GM21360 (cell line): ENCODE measurements around the gene PDE9A.
"Not testable (repeated sequence)": the region's sequence is repeated elsewhere in the genome, so short reads cannot be mapped to it uniquely, and the experiment has no call there.

Experiments
- ATAC-seq: cut with Tn5 transposase; IDR thresholded peaks from one replicate; pipeline ENCODE4 v1.9.1; 2021; ENCODE audit warnings: mild to moderate bottlenecking, moderate library complexity; ENCODE audit not compliant: unreplicated experiment

The PDE9A gene

DNA sequence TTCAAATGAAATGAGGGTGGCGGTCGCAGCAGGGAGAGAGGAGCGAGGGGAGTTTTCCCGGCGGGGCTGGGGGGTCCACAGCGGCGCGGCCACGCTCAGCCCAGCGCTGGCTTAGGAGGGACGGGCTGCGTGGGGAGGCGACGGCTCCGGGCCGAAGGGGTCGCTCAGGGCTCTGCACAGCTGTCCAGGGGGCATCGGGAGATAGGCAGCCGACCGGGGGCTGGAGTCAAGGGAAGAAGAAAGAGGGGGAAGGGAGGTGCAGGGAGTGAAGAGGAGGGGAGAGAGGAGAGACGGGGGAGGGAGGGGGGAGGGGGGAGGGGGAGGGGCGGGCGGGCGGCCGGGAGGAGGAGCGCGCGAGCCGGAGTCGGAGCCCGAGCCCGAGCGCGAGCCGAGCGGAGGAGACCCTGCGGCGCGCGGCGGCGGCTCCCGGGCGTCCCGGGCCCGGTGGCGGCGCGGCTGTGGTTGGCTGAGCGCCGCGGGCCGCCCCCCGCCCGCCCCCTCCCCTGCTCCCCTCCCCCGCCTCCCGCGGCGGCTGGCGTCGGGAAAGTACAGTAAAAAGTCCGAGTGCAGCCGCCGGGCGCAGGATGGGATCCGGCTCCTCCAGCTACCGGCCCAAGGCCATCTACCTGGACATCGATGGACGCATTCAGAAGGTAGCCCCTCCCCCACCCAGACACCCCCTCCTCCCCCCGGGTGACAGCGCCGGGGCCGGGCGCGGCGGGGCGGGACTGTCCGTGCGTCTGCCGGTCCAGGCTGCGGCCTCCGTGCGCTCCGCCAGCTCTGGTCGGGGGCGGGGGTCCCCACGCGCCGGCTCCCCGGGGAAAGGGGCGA is at the start of gene PDE9A:
Gene PDE9A (plus strand): TSS at position 391 of the 831 bp plus-strand sequence. CDS start 194 bp downstream, at position 585.
- ATAC-seq = no peak

DNA sequence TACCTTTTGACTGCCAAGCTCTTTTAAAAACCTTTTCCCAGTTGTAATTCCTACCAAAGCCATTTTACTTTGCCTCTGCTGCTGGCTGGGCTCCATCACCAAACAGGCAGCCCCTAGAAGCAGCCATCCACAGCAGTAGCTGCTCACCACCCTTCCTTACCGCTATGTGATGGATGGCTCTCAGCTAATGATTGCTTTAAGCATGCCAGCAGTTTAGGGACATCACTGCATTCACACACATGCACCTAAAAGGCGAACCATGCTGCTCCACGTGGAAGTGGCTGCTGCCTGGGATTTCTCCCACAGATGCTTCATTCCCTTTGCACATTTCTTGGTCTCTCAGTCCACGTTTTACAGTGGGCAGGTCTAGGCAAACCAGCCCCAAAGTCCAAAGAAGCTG is 46.3 kb upstream of the PDE9A start:
- ATAC-seq = no peak

DNA sequence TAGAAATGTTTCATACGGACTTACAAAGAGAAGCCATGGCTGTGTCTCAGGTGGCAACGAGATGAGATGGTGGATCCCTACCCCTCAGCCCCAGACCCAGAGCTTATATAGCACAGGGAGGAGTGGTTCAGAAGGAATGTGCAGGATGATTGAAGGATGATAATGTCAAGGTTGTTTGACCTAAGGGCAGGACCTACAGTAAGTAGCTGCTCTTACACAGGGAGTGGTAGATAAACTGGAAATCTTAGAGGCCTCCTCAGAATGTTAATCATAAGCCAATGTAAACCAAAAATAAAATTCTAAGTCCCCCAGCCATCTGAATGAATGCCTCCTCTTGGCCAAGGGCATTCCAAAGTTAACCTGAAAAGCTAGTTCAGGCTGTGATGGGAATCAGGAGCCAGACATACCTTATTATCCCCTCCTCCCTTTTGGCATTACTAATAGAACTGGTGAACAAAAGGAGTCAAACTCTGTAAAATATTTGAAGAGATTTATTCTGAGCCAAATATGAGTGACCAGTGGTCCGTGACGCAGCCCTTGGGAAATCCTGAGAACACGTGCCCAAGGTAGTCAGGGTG is 45.8 kb upstream of the PDE9A start:
- ATAC-seq = no peak

DNA sequence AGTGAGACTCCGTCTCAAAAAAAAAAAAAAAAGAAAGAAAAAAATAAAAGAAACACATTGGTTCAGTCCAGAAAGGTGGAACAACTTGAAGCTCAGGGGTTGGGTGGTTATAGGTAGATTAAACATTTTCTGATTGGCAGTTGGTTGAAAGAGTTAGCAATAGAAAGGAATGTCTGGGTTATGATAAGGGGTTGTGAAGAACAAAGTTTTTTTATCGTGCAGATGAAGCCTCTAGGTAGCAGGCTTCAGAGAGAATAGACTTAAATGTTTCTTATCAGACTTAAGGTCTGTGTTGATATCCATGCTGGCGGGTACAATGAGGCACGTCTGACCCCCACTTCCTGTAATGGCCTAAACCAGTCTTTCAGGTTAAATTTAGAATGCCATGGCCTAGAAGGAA is 45.0 kb upstream of the PDE9A start:
- no peak for ATAC-seq

DNA sequence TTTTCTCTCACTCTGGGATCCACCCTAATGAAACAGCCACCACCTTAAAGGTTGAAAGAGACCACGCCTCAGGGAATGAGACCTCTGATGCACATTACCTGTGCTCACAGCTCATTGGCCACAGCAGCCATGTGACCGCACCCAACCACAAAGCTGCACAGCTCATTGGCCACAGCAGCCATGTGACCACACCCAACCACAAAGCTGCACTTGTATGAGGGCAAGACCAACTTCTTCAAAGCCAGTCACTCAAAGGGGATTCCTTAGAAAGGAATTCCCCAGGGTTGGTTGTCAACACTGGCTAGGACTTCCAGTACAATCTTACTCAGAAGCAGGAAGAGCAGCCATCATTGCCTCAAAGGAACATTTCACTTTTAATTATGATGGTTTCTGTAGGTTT is 43.6 kb upstream of the PDE9A start:
- ATAC-seq = no peak

DNA sequence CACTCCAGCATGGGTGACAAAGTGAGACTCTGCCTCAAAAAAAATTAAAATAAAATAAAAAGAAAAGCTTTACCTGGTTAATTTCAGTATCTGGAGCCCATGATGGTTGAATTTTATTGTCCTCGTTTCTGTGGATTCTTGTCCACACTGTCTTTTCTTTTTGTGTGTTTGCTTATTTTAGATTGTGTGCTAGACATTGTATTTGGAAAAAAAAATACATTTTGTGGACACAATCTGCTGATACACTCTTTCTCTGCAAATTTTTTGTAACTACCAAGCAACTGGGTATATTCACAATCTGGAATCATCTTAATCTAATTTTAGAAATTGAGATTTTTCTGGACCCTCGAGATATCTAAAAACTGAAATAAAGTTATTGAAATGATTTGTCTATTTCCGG is 41.6 kb upstream of the PDE9A start:
- no peak for ATAC-seq

DNA sequence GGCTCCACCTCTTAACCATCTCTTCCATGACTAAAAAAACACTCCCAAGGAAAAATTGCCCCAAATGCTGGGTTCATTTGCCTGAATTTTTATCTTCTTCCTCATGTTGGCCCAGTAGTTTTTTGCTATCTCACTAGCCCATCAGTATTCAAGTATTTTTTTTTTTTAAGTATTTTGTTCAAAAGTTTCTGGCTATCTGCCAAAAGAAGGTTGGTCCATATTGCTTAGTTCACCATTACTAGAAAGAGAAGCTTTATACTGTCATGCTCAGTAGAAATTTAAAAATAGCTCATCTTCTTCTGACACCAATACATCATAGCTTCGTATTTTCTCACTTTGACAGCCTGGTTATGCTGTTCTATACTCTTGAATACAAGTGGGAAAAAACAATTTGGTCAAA is 41.0 kb upstream of the PDE9A start:
- no peak for ATAC-seq

DNA sequence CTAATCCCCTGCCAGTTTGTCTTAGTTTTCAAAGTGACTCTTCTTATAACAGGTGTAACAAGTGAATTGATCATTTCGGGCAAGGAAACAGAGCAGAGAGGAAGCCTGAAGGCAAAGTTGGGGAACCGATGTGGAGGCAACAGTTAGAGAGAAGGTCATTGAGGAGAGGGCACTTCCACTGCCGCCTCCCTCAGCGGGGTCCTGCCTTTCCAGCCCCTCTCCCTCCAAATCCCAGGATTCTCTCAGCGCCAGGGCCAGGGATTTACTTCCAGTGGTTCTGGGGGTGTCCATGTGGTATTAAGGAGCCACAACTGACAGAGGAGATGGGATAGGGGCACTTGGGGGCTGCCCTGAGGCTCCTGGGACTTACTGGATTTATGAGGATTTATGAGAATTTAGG is 39.7 kb upstream of the PDE9A start:
- ATAC-seq = no peak

DNA sequence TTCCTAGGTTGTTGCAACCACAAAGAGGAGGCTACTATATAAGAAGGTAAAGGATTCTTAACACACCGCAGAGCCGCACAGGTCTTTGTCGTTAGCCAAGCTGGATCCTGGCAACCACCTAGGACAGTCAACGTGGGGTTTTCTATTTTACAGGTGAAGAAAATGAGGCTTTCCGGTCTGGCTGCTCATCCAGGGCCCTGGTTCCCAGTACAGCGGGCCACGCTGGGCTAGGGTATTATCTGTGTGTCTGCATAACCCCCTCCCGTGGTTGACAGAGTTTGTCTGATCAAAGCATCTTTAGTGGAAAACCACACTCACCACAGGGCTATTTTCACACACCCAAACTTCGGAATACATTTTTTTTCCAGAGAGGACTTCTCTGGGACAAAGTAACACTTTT is 39.0 kb upstream of the PDE9A start:
- no peak for ATAC-seq

DNA sequence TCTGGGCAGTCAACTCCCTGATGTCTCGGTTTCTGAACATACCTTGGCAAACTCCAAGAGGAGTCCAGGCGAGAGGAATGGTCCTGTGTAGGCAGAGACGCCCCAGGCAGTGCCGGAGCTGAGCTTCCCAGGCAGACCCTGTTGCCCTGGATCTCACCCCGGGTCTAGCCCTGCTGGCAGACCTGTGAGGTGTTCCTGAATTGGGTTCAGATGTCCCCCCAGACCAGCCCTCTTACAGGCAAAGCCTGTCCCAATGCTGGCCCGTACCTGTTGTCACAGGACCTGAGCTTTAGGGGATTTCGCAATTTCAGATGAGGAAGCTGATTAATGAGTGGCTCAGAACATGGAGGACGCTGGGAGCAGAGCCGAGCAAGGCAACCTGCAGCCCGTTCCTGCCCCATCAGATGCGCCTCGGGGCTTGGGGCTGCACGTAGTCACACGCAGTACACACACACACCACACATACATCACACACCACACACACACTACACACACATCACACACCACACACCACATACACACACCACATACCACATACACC is 38.5 kb upstream of the PDE9A start:
- no peak for ATAC-seq

DNA sequence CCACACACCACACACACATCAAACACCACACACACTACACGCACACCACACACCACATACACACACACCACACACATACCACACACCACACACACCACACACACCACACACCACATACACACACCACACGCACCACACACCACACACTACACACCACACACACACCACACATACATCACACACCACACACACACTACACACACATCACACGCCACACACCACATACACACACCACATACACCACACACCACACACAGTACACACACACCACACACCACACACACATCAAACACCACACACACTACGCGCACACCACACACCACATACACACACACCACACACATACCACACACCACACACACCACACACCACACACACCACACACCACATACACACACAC is 38.0 kb upstream of the PDE9A start:
- not testable (repeated sequence) for ATAC-seq

DNA sequence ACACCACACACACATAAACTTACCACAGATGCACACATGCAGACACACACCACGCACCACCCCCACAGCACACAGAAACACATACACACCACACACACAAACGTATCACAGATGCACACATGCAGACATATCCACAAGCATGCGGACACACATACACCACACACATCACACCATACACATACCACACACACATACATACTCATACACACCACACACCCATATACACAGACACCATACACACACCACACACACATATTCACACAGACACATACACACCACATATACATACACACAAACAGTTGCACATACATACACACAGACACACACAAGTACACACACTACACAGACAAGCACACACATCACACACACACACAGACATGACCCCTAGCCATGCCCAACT is 37.5 kb upstream of the PDE9A start:
- ATAC-seq = no peak

DNA sequence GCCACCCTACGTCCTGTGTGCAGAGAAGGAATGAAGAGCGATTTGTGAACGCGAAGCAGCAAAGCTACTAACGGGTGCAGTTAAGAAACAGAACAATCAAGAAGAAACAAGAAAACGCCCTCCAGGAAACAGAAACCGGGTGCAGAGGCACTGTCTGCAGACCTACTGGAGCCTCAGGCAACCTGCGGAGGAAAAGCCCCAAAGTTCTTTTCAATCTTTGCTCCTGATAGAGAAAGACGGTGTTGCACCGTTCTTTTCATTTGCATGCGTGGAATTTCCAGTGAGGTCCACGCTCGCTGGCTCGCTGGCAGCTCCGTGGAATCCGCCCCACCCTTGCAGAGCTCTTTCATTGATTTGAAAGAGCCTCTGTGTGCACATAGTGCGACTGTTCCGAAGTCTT is 37.0 kb upstream of the PDE9A start:
- no peak for ATAC-seq

DNA sequence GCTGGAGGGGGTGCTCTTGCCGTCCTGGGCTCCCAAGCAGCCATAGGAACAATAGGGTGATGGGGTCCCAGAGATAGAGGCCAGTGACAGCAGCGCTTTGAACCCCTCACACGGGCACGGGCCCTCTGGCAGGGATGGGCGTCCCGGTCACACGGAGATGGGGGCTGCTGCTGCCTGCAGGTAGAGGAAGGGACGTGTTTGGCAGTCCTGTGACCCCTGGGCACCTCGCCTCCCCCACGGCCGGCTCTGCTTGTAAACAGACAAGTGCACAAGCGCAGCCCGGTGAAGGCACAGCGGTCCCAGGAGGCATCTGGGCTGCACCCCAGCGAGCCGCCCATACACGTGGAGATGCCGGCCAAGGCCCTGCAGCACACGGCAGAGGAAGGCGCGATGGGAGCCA is 36.5 kb upstream of the PDE9A start:
- no peak for ATAC-seq

DNA sequence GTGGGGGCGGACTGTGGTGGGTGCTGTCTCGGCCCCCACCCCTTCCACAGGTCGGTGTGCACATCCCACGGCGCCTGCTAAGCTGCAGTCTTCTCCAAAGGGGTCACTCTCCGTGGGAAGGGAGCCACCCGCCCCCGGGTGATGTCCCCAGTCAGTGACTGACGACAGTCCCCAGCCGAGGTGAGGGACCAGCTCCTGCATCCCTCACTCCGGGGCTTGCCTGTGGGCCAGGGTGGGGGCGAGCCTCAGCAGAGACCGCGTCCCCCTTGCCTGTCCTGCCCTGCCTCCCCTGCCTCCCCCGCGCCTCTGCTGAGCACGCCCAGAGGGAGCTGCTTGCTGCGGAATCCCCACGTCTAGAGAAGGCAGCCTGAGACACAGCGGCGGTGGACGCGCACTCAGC is 35.9 kb upstream of the PDE9A start:
- no peak for ATAC-seq

DNA sequence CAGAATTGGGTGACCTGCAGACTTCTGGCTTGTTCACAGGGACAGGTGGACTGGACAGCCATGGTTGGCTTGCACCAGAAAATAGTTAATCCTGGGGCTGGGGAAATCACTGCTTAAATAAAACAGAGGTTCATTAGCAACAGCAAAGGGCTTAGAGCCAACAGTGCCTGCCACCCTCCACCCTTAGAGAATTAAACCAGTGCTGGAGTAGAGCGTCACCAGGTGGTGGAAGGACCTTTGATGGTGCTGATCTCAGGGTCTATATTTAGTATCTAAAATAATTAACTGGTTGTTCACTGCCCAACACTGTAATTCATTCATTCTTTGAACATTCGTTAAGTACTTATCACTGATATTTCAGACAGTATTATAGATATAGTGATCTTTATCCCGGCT is 34.7 kb upstream of the PDE9A start:
- no peak for ATAC-seq

DNA sequence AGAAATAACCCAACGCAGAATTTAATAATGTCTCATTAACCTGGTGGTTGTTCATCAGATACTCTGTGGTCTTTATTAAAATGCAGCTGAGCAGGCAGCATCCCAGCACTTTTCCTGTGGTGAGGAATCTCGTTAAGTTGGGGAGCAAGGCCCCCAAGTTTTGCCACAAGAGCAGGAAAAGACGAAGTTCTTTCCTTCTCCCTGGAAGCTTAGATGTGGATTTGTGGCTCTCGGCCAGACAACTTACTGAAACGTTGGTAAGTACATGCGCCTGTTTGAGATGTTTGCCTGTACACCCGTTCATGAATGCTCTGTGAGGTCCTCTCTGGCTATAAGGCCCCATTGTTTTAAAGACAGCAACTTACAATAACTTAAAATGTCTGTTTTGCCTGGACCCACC is 34.3 kb upstream of the PDE9A start:
- no peak for ATAC-seq

DNA sequence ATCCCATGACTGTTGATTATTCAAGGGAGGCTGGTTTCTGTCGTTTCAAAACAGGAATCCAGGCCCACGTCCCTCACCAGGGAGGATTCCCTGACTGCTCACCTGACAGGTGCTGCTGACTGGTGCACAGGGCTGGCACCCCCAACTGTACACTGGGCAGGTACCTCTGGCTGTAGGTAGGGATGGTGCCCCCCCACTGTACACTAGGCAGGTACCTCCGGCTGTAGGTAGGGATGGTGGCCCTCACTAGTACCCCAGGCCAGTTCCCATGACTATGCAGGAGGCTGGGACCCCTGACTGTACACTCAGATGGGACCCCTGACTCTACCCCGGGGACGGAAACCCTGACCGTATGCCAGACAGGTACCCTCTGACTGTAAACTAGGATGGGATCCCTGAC is 33.6 kb upstream of the PDE9A start:
- ATAC-seq = no peak

DNA sequence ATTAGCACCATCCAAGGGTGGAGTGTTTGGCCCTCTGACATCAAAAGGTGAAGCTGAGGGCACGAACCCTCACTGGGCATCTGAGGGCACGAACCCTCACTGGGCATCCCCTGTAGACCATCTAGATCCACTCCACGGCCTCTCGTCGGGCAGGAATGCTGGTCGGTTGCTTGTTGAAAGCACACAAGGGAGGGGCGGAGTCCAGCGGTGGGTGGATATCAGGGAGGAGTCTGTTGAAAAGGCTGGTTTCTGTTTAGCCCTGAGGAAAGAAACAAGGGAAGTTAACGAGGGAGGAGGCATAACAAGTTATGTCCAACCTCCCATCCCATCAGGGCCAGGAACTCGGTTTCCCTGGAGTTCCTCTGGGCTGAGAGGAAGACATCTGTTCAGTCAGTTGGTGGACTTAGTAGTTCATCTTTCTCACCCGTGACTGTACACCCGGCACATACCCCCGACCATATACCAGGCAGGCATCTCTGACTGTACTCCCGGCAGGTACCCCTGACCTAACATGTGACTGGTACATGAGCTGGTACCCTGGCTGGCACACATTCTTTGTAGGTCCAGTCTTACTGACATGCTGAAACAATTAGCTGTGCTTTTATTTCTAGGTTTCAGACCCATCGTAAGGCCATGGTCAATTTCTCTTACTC is 32.1 kb upstream of the PDE9A start:
- no peak for ATAC-seq

DNA sequence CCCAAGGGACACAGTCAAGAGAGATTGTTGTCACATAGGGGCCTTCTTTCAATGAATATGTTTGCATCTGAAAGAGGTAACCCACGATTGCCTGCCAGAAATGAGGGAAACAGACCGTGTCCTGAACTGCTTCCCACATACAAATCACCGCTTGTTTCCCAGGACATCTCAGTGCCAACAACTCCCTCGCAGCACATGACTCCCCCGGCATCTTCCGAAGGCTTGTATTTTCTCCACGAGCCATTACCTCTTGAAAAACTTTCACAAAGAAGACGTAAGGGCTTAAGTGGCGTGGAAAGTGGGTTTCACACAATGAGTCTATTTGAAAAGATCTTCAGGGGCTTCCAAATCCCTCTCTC is 31.6 kb upstream of the PDE9A start:
- no peak for ATAC-seq

DNA sequence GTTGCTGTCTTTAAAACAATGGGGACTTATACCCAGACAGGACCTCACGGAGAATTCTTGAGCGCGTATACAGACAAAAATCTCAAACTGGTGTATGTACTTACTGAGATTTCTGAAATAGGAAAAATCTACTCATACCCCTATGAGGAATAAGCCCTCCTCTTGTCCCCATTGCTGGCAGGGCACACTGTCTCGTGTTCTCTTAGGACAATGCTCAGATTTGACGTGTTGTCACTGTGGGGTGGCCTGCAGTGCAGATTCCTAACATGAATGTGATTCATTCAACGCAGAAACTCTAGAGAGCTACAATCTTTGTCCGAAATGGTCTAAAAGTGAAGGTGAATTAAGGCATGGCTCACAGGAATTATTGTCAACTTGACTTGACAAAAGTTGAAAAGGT is 31.1 kb upstream of the PDE9A start:
- ATAC-seq = no peak

DNA sequence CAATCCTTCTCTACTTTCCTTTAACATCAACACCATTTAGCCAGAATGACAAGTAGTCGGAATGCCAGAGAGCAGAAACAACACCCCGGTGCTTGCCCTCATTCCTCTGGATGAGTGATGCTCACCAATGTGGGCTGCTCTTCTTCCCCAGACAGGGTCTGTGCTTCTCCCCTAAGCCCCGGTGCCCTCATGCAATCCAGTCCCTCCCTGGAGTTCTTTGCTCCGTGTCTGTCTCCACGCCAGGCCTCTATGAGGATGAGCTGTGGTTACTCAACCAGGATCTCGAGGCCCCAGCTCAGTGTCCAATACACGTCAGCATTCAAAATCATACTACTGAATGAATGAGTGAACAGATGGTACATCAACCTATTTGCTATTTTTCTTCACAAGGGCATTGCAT is 29.7 kb upstream of the PDE9A start:
- ATAC-seq = no peak
